HG03565 (cell line): ENCODE measurements around the gene ZRANB1.
A peak's percentile ranks its signal among the peaks of the same experiment; 100 is the strongest.

Experiments
- ATAC-seq: cut with Tn5 transposase; IDR thresholded peaks from one replicate; pipeline ENCODE4 v1.9.1; 2021; ENCODE audit warnings: mild to moderate bottlenecking, moderate library complexity; ENCODE audit not compliant: unreplicated experiment

The ZRANB1 gene

GRCh38 chr10:124962421-124962820 is 20.5 kb downstream of the ZRANB1 start:
- ATAC-seq, result no peak

- no peak for ATAC-seq
Observed at GRCh38 chr10:124963866-124964720, 22.2 kb downstream of the ZRANB1 start.

- no peak for ATAC-seq
Observed at GRCh38 chr10:124966008-124966407, 24.1 kb downstream of the ZRANB1 start.

GRCh38 chr10:124967255-124967654 is 25.3 kb downstream of the ZRANB1 start:
- ATAC-seq, result no peak

- peak; percentile 45 for ATAC-seq
Observed at GRCh38 chr10:124971276-124971675, 29.4 kb downstream of the ZRANB1 start.

- ATAC-seq, result no peak
Observed at GRCh38 chr10:124972637-124973036, 30.7 kb downstream of the ZRANB1 start.

- ATAC-seq, result no peak
Observed at GRCh38 chr10:124974131-124974530, 32.2 kb downstream of the ZRANB1 start.

- peak; percentile 66 for ATAC-seq
Observed at GRCh38 chr10:124975977-124976514, 34.1 kb downstream of the ZRANB1 start.

- no peak for ATAC-seq
Observed at GRCh38 chr10:124977161-124977560, 35.2 kb downstream of the ZRANB1 start.

GRCh38 chr10:124977648-124978375 is 35.9 kb downstream of the ZRANB1 start:
- no peak for ATAC-seq

- no peak for ATAC-seq
Observed at GRCh38 chr10:124978376-124978725, 36.4 kb downstream of the ZRANB1 start.

GRCh38 chr10:124983321-124983720 is 41.4 kb downstream of the ZRANB1 start:
- ATAC-seq, result no peak

GRCh38 chr10:124984376-124984775 is 42.5 kb downstream of the ZRANB1 start:
- ATAC-seq, result no peak

- no peak for ATAC-seq
Observed at GRCh38 chr10:124985162-124985561, 43.2 kb downstream of the ZRANB1 start.

GRCh38 chr10:124987788-124988187 is 45.9 kb downstream of the ZRANB1 start:
- ATAC-seq, result no peak

- peak; percentile 61 for ATAC-seq
Observed at GRCh38 chr10:124988753-124989152, 46.8 kb downstream of the ZRANB1 start.

GRCh38 chr10:124989526-124989925 is 47.6 kb downstream of the ZRANB1 start:
- no peak for ATAC-seq

- no peak for ATAC-seq
Observed at GRCh38 chr10:124990671-124991625, 49.0 kb downstream of the ZRANB1 start.

- no peak for ATAC-seq
Observed at GRCh38 chr10:124991835-124992234, 49.9 kb downstream of the ZRANB1 start.

- ATAC-seq, result no peak
Observed at GRCh38 chr10:124992462-124993344, 50.8 kb downstream of the ZRANB1 start.
